T-helper 2 cell treated with Interferon-gamma antibody and Interleukin-4, amounts not matched to agents 5 μg/mL and 100 μg/mL, for 36 hours (primary cell): Measurements from ENCODE around the gene AS3MT.

Source experiments
- DNase-seq: peaks from one replicate; pipeline ENCODE4 v3.0.0; 2021; ENCODE audit warnings: low spot score
- H3K27ac Mint-ChIP-seq: one replicate; pipeline ENCODE4 v1.8.0; 2021; ENCODE audit warnings: mild to moderate bottlenecking, mixed read lengths
- H3K27me3 Mint-ChIP-seq: one replicate; pipeline ENCODE4 v1.8.0; 2021; ENCODE audit warnings: low read depth, mixed read lengths
- H3K36me3 Mint-ChIP-seq: one replicate; pipeline ENCODE4 v1.8.0; 2021; ENCODE audit warnings: low read depth, mixed read lengths
- H3K4me1 Mint-ChIP-seq: one replicate; pipeline ENCODE4 v1.8.0; 2021; ENCODE audit warnings: low read depth, mixed read lengths
- H3K4me3 Mint-ChIP-seq: one replicate; pipeline ENCODE4 v1.8.0; 2022; ENCODE audit warnings: mild to moderate bottlenecking, moderate library complexity, mixed read lengths
- H3K9me3 Mint-ChIP-seq: one replicate; pipeline ENCODE4 v1.8.0; 2021; ENCODE audit warnings: mixed read lengths

Gene AS3MT

DNA sequence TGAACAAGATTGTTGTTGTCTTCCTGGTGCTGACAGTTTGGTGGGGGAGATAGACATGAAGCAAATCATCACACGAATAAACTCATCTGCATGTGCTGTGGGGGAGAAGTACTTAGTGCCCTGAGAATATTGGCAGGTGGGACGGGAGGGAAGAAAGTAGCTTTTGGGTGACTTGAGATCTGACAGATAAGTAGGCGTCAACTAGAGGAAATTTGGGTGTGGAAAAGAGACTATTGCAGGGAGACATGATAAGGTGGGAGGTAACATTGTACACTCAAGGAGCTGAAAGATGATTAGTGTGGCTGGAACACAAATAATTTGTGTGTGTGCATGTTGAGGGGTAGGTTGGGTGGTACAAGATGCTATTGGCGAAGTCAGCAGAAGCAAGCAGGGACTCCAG is 78.9 kb downstream of the AS3MT start:
- H3K36me3 Mint-ChIP-seq: no peaks in the 10 kb centered on the region
- peaks cover 2% of the 10 kb centered on the region for H3K4me1 Mint-ChIP-seq
- no peak overlapping the region for H3K27ac Mint-ChIP-seq
- DNase-seq: no peak
- no peaks in the 10 kb centered on the region for H3K27me3 Mint-ChIP-seq
- no peak overlapping the region for H3K4me3 Mint-ChIP-seq
- H3K9me3 Mint-ChIP-seq: no peaks in the 10 kb centered on the region

GRCh38 chr10:102948786-102949185 is 79.5 kb downstream of the AS3MT start:
- no peaks in the 10 kb centered on the region for H3K9me3 Mint-ChIP-seq
- no peak overlapping the region for H3K4me3 Mint-ChIP-seq
- no peaks in the 10 kb centered on the region for H3K27me3 Mint-ChIP-seq
- H3K4me1 Mint-ChIP-seq: peaks cover 2% of the 10 kb centered on the region
- no peaks in the 10 kb centered on the region for H3K36me3 Mint-ChIP-seq
- no peak for DNase-seq
- no peak overlapping the region for H3K27ac Mint-ChIP-seq

GRCh38 chr10:102949916-102950315 is 80.6 kb downstream of the AS3MT start:
- Mint-ChIP-seq H3K4me3 (no peak overlapping the region), H3K4me1 (peaks cover 2% of the 10 kb centered on the region), H3K9me3 (no peaks in the 10 kb centered on the region), H3K27me3 (no peaks in the 10 kb centered on the region), H3K36me3 (no peaks in the 10 kb centered on the region), H3K27ac (no peak overlapping the region)
- no peak for DNase-seq

GRCh38 chr10:102951316-102951715 is 82.0 kb downstream of the AS3MT start:
- H3K4me1 Mint-ChIP-seq: peaks cover 2% of the 10 kb centered on the region
- no peaks in the 10 kb centered on the region for H3K36me3 Mint-ChIP-seq
- H3K27me3 Mint-ChIP-seq: no peaks in the 10 kb centered on the region
- H3K27ac Mint-ChIP-seq: no peak overlapping the region
- H3K9me3 Mint-ChIP-seq: no peaks in the 10 kb centered on the region
- no peak overlapping the region for H3K4me3 Mint-ChIP-seq
- no peak for DNase-seq
